AG04449 (cell line): Measurements from ENCODE around the gene ATP9B.

ENCODE experiments used
- CTCF ChIA-PET: fragments of 350-600 bp; formaldehyde crosslinking; extraction: SDS; loops from one replicate; lab custom pipeline; 2021; ENCODE audit warnings: antibody characterized with exemption; lab: Yijun Ruan, JAX
- POLR2A ChIA-PET: fragments of 400-600, 350-600 bp; formaldehyde crosslinking; extraction: SDS; loops from one replicate; lab custom pipeline; 2020; ENCODE audit warnings: antibody characterized with exemption, inconsistent platforms; lab: Yijun Ruan, JAX
- DNase-seq: peaks from one replicate; pipeline ENCODE4 v3.0.0-alpha.2; 2010; ENCODE audit warnings: low read depth, low spot score
- H3K4me3 ChIP-seq: 2 replicates; pipeline ENCODE4 v1.5.1; 2011; ENCODE audit warnings: low read depth, mild to moderate bottlenecking, control low read depth, low read length
- CTCF ChIP-seq: IDR thresholded peaks from one replicate; pipeline ENCODE4 v1.5.1; 2011; ENCODE audit warnings: mild to moderate bottlenecking, moderate library complexity, low read length, control low read depth, inconsistent platforms; ENCODE audit not compliant: insufficient read depth; ENCODE audit errors: missing control alignments

The ATP9B gene

GRCh38 chr18:79336556-79337142, 267.5 kb downstream of the ATP9B start:
- no peak overlapping the region for H3K4me3 ChIP-seq
- ChIA-PET POLR2A (no interaction called here), CTCF (no interaction called here)
- no peak for TF ChIP-seq CTCF
- no peak for DNase-seq

- no peak for DNase-seq
- H3K4me3 ChIP-seq, result no peak overlapping the region
- no peak for TF ChIP-seq CTCF
- ChIA-PET POLR2A (no interaction called here), CTCF (no interaction called here)
Measured at GRCh38 chr18:79337184-79337583, 268.0 kb downstream of the ATP9B start.

GRCh38 chr18:79337620-79338019, 268.4 kb downstream of the ATP9B start:
- TF ChIP-seq CTCF, result no peak
- DNase-seq, result no peak
- POLR2A ChIA-PET, result no interaction called here
- H3K4me3 ChIP-seq, result no peak overlapping the region
- CTCF ChIA-PET, result no interaction called here

- CTCF ChIA-PET, result no interaction called here
- TF ChIP-seq CTCF, result no peak
- H3K4me3 ChIP-seq, result no peak overlapping the region
- POLR2A ChIA-PET, result no interaction called here
- DNase-seq, result no peak
Measured at GRCh38 chr18:79339094-79339908, 270.1 kb downstream of the ATP9B start.

- CTCF ChIA-PET, result interaction anchor here (1.4 kb wide), 1 partner anchor 37 kb away, joined by 3 read pairs; no protein-coding TSS in a partner anchor
- DNase-seq, result no peak
- H3K4me3 ChIP-seq, result no peak overlapping the region
- no peak for TF ChIP-seq CTCF
- POLR2A ChIA-PET, result no interaction called here
Measured at GRCh38 chr18:79343567-79344207, 274.5 kb downstream of the ATP9B start.

GRCh38 chr18:79344208-79344581, 275.0 kb downstream of the ATP9B start:
- POLR2A ChIA-PET, result no interaction called here
- CTCF ChIA-PET, result interaction anchor here (1.4 kb wide), 1 partner anchor 37 kb away, joined by 3 read pairs; no protein-coding TSS in a partner anchor
- no peak overlapping the region for H3K4me3 ChIP-seq
- no peak for DNase-seq
- TF ChIP-seq CTCF, result no peak
